Measurements from ENCODE around the gene SH2D3A.

Gene SH2D3A

DNA sequence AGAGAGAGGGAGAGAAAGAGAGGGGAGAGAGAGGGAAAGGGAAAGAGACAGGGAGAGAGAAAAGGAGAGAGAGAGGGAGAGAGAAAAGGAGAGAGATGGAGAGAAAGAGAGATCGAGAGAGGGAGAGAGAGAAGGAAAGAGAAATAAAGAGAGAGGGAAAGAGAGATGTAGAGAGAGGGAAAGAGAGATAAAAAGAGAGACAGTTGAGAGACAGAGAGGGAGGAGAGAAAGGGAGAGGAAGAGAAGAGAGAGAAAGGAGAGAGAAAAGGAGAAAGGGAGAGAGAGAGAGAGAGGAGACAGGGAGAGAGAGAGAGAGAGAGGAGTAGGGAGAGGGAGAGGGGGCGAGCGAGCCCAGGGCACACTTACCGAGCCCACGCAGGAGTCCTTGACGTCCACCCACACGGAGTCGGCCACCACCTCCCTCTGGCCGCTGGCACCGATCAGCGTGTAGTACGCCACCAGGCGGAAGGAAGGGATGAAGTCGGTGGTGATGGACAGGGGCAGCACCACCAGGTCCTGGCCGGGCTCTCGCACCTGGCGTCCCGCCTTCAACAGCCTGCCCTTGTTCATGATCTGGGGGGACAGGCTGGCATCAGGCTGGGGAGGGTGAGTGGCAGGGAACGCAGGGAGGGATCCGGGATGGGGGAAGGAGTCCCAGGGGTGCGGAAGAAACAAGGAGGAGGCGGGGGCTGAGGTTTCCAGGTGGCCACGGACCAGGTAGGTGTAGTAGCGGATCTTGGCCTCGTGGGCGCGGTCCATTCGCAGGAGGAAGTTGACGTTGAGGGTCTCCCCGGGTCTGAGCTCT, 56.8 kb downstream of the SH2D3A start (continued):
- no peak for TF ChIP-seq ZNF23 (tag by site-specific recombination; IDR thresholded peaks at IDR 0.05; ENCODE audit: borderline replicate concordance)
- peak; percentile 100 for TF ChIP-seq ZNF169 (tag by site-specific recombination; IDR thresholded peaks at IDR 0.05)
- no peak for TF ChIP-seq SP7 (tag by site-specific recombination; IDR thresholded peaks at IDR 0.05)
- no peak for TF ChIP-seq SALL2 (tag by site-specific recombination; IDR thresholded peaks at IDR 0.05; ENCODE audit: borderline replicate concordance)
- TF ChIP-seq MYNN (tag by site-specific recombination; IDR thresholded peaks at IDR 0.05; ENCODE audit: borderline replicate concordance): no peak
- TF ChIP-seq ZFHX2 (tag by site-specific recombination; conservative IDR thresholded peaks at IDR 0.05): peak; percentile 99
- no peak for TF ChIP-seq GLI4 (tag by site-specific recombination; IDR thresholded peaks at IDR 0.05)
- TF ChIP-seq ZNF184 (tag by site-specific recombination; IDR thresholded peaks at IDR 0.05): no peak
- no peak for TF ChIP-seq ZNF174 (tag by site-specific recombination; IDR thresholded peaks at IDR 0.05)
- no peak for TF ChIP-seq ZNF768 (tag by site-specific recombination; IDR thresholded peaks at IDR 0.05)
- TF ChIP-seq ZNF843 (tag by site-specific recombination; IDR thresholded peaks at IDR 0.05): no peak
- TF ChIP-seq ZNF394 (tag by site-specific recombination; IDR thresholded peaks at IDR 0.05; ENCODE audit: borderline replicate concordance): no peak
- no peak for TF ChIP-seq ZIC2 (tag by site-specific recombination; IDR thresholded peaks at IDR 0.05)
- 0 out of 2 replicates have a peak, but pooled peaks have one; percentile 10 for TF ChIP-seq ZNF600 (tag by site-specific recombination; IDR thresholded peaks at IDR 0.05)
- TF ChIP-seq PATZ1 (tag by site-specific recombination; IDR thresholded peaks at IDR 0.05): no peak
- no peak for TF ChIP-seq ZBTB20 (tag by site-specific recombination; IDR thresholded peaks at IDR 0.05)
- TF ChIP-seq, protein P1, sequence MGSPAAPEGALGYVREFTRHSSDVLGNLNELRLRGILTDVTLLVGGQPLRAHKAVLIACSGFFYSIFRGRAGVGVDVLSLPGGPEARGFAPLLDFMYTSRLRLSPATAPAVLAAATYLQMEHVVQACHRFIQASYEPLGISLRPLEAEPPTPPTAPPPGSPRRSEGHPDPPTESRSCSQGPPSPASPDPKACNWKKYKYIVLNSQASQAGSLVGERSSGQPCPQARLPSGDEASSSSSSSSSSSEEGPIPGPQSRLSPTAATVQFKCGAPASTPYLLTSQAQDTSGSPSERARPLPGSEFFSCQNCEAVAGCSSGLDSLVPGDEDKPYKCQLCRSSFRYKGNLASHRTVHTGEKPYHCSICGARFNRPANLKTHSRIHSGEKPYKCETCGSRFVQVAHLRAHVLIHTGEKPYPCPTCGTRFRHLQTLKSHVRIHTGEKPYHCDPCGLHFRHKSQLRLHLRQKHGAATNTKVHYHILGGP (tag by site-specific recombination; IDR thresholded peaks at IDR 0.05): no peak
- TF ChIP-seq ZNF366 (tag by site-specific recombination; conservative IDR thresholded peaks at IDR 0.05): peak; percentile 91
- TF ChIP-seq, protein P2, sequence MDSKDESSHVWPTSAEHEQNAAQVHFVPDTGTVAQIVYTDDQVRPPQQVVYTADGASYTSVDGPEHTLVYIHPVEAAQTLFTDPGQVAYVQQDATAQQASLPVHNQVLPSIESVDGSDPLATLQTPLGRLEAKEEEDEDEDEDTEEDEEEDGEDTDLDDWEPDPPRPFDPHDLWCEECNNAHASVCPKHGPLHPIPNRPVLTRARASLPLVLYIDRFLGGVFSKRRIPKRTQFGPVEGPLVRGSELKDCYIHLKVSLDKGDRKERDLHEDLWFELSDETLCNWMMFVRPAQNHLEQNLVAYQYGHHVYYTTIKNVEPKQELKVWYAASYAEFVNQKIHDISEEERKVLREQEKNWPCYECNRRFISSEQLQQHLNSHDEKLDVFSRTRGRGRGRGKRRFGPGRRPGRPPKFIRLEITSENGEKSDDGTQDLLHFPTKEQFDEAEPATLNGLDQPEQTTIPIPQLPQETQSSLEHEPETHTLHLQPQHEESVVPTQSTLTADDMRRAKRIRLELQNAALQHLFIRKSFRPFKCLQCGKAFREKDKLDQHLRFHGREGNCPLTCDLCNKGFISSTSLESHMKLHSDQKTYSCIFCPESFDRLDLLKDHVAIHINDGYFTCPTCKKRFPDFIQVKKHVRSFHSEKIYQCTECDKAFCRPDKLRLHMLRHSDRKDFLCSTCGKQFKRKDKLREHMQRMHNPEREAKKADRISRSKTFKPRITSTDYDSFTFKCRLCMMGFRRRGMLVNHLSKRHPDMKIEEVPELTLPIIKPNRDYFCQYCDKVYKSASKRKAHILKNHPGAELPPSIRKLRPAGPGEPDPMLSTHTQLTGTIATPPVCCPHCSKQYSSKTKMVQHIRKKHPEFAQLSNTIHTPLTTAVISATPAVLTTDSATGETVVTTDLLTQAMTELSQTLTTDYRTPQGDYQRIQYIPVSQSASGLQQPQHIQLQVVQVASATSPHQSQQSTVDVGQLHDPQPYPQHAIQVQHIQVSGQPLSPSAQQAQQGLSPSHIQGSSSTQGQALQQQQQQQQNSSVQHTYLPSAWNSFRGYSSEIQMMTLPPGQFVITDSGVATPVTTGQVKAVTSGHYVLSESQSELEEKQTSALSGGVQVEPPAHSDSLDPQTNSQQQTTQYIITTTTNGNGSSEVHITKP (tag by site-specific recombination; IDR thresholded peaks at IDR 0.05): no peak
- TF ChIP-seq ZNF175 (tag by site-specific recombination; IDR thresholded peaks at IDR 0.05): no peak
- TF ChIP-seq ZNF211 (tag by site-specific recombination; IDR thresholded peaks at IDR 0.05; ENCODE audit: low read depth): no peak
- TF ChIP-seq ZNF404 (tag by site-specific recombination; IDR thresholded peaks at IDR 0.05): no peak
- no peak for TF ChIP-seq ZNF747 (tag by site-specific recombination; IDR thresholded peaks at IDR 0.05)
- no peak for TF ChIP-seq ZNF324 (tag by site-specific recombination; IDR thresholded peaks at IDR 0.05)
- no peak for TF ChIP-seq ZNF510 (tag by site-specific recombination; IDR thresholded peaks at IDR 0.05; ENCODE audit: insufficient replicate concordance)
- no peak for TF ChIP-seq ZNF274 (IDR thresholded peaks at IDR 0.05; ENCODE audit: low read length)
- TF ChIP-seq ZNF274 (tag by site-specific recombination; IDR thresholded peaks at IDR 0.05; ENCODE audit: borderline replicate concordance): no peak
- no peak for TF ChIP-seq ZNF19 (tag by site-specific recombination; IDR thresholded peaks at IDR 0.05; ENCODE audit: low read depth)
- peak; percentile 100 for TF ChIP-seq PRDM1 (tag by site-specific recombination; IDR thresholded peaks at IDR 0.05)
- no peak for TF ChIP-seq ZNF391 (tag by site-specific recombination; IDR thresholded peaks at IDR 0.05; ENCODE audit: borderline replicate concordance, low read depth)
- TF ChIP-seq ZNF521 (tag by site-specific recombination; IDR thresholded peaks at IDR 0.05): no peak
- no peak for TF ChIP-seq ZNF112 (tag by site-specific recombination; IDR thresholded peaks at IDR 0.05)
- TF ChIP-seq HOXA7 (CRISPR knock-in tag; IDR thresholded peaks at IDR 0.05; ENCODE audit: borderline replicate concordance): no peak
- TF ChIP-seq KLF8 (tag by site-specific recombination; IDR thresholded peaks at IDR 0.05): no peak
- TF ChIP-seq GLIS2 (tag by site-specific recombination; IDR thresholded peaks at IDR 0.05): peak; percentile 54
- no peak for TF ChIP-seq ZNF473 (tag by site-specific recombination; IDR thresholded peaks at IDR 0.05)

All from HEK293 (cell line).